Smooth muscle cell (in vitro differentiated cells): ENCODE measurements around the gene MAN2A1. TPM values are rescaled to one million over a fixed set of nuclear protein-coding genes. Genes with fewer than 3 reads are reported as not detected.

Experiments
- DNase-seq: peaks from one replicate; lab custom pipeline; 2025; ENCODE audit not compliant: unreplicated experiment; lab: John Stamatoyannopoulos, UW
- H2AFZ ChIP-seq: fragments of 200-600 bp; sonication (generic); 2 replicates; pipeline ENCODE4 v1.6.0; 2016; ENCODE audit warnings: antibody characterized with exemption, low read depth, mild to moderate bottlenecking
- H3F3A ChIP-seq: fragments of 200-600 bp; sonication (generic); 2 replicates; pipeline ENCODE4 v1.6.0; 2017; ENCODE audit warnings: antibody characterized with exemption, low read depth
- H3K27ac ChIP-seq: fragments of 200-600 bp; sonication (generic); 2 replicates; pipeline ENCODE4 v1.5.1; 2016; ENCODE audit warnings: low read depth, mild to moderate bottlenecking
- H3K27me3 ChIP-seq: fragments of 200-600 bp; sonication (generic); 2 replicates; pipeline ENCODE4 v1.6.1; 2016; ENCODE audit warnings: low read depth, mild to moderate bottlenecking
- H3K36me3 ChIP-seq: fragments of 200-600 bp; sonication (generic); 2 replicates; pipeline ENCODE4 v1.5.1; 2016; ENCODE audit warnings: low read depth
- H3K4me1 ChIP-seq: fragments of 200-600 bp; sonication (generic); 2 replicates; pipeline ENCODE4 v1.5.1; 2016; ENCODE audit warnings: low read depth
- H3K4me2 ChIP-seq: fragments of 200-600 bp; sonication (generic); 2 replicates; pipeline ENCODE4 v1.6.0; 2016; ENCODE audit warnings: mild to moderate bottlenecking
- H3K4me3 ChIP-seq: fragments of 200-600 bp; sonication (generic); 2 replicates; pipeline ENCODE4 v1.5.1; 2016; ENCODE audit warnings: mild to moderate bottlenecking
- H3K79me2 ChIP-seq: fragments of 200-600 bp; sonication (generic); 2 replicates; pipeline ENCODE4 v1.6.0; 2016; ENCODE audit warnings: low read depth, mild to moderate bottlenecking
- H3K9ac ChIP-seq: fragments of 200-600 bp; sonication (generic); 2 replicates; pipeline ENCODE4 v1.6.0; 2016; ENCODE audit warnings: low read depth
- H3K9me3 ChIP-seq: fragments of 200-600 bp; sonication (generic); replicated peaks from 2 replicates; pipeline ENCODE4 v1.5.1; 2016; ENCODE audit warnings: low read depth
- H4K20me1 ChIP-seq: fragments of 200-600 bp; sonication (generic); 2 replicates; pipeline ENCODE4 v1.6.0; 2016; ENCODE audit warnings: low read depth
- WGBS: methylation state at CpG from one replicate; pipeline ENCODE4 v1.1.7; 2016; ENCODE audit warnings: low lambda C conversion rate; 5-methylcytosine and 5-hydroxymethylcytosine counted together
- polyA plus RNA-seq: library from polyadenylated mRNA; unstranded; fragments of >200 nt; fragmentation: Nextera tagmentation; extraction: Ambion mirVana; gene quantifications from 2 replicates; pipeline ENCODE4 v1.2.1, GENCODE V29; 2016
- total RNA-seq: library from RNA; depleted of rRNA; stranded (reverse); fragments of >200 nt; gene quantifications from 2 replicates; pipeline ENCODE4 v1.2.3, GENCODE V29; 2014
- TF ChIP-seq, protein P1 (sequence below): fragments of 200-600 bp; sonication (generic); IDR thresholded peaks from 2 replicates; pipeline ENCODE4 v1.5.1; 2017; ENCODE audit warnings: borderline replicate concordance, mild to moderate bottlenecking, antibody characterized with exemption; ENCODE audit not compliant: insufficient read depth, poor library complexity, severe bottlenecking

The MAN2A1 gene
- total and polyA plus RNA-seq, 2 experiments from 2014 or later: 20.3 to 112 TPM

GRCh38 chr5:109762821-109763220 is 73.1 kb downstream of the MAN2A1 start:
- no peak overlapping the region for H3K9ac ChIP-seq
- no peaks in the 10 kb centered on the region for H3K27me3 ChIP-seq
- peaks cover 3% of the 10 kb centered on the region for H4K20me1 ChIP-seq
- H3K27ac ChIP-seq: no peak overlapping the region
- no peaks in the 10 kb centered on the region for H3K4me1 ChIP-seq
- peaks cover 23% of the 10 kb centered on the region for H3K79me2 ChIP-seq
- no peak overlapping the region for H3K4me3 ChIP-seq
- no peak overlapping the region for H2AFZ ChIP-seq
- DNase-seq: no peak
- peaks cover 3% of the 10 kb centered on the region for H3F3A ChIP-seq
- peaks cover 7% of the 10 kb centered on the region for H3K36me3 ChIP-seq
- TF ChIP-seq, protein P1, sequence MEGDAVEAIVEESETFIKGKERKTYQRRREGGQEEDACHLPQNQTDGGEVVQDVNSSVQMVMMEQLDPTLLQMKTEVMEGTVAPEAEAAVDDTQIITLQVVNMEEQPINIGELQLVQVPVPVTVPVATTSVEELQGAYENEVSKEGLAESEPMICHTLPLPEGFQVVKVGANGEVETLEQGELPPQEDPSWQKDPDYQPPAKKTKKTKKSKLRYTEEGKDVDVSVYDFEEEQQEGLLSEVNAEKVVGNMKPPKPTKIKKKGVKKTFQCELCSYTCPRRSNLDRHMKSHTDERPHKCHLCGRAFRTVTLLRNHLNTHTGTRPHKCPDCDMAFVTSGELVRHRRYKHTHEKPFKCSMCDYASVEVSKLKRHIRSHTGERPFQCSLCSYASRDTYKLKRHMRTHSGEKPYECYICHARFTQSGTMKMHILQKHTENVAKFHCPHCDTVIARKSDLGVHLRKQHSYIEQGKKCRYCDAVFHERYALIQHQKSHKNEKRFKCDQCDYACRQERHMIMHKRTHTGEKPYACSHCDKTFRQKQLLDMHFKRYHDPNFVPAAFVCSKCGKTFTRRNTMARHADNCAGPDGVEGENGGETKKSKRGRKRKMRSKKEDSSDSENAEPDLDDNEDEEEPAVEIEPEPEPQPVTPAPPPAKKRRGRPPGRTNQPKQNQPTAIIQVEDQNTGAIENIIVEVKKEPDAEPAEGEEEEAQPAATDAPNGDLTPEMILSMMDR: no peak
- 93% methylated on average over 1 of the region's 1 CpG for WGBS
- no peak overlapping the region for H3K4me2 ChIP-seq
- H3K9me3 ChIP-seq: no peaks in the 10 kb centered on the region

GRCh38 chr5:109767184-109767995 is 77.7 kb downstream of the MAN2A1 start:
- no peaks in the 10 kb centered on the region for H4K20me1 ChIP-seq
- H3K27me3 ChIP-seq: no peaks in the 10 kb centered on the region
- H3K79me2 ChIP-seq: peaks cover 7% of the 10 kb centered on the region
- TF ChIP-seq, protein P1: no peak
- 92% methylated on average over 4 of the region's 4 CpGs for WGBS
- H3F3A ChIP-seq: no peaks in the 10 kb centered on the region
- H2AFZ ChIP-seq: no peak overlapping the region
- H3K4me1 ChIP-seq: no peaks in the 10 kb centered on the region
- H3K4me3 ChIP-seq: no peak overlapping the region
- no peak overlapping the region for H3K4me2 ChIP-seq
- no peak overlapping the region for H3K27ac ChIP-seq
- H3K9me3 ChIP-seq: no peaks in the 10 kb centered on the region
- H3K36me3 ChIP-seq: peaks cover 20% of the 10 kb centered on the region
- no peak for DNase-seq
- no peak overlapping the region for H3K9ac ChIP-seq

GRCh38 chr5:109767997-109768396 is 78.3 kb downstream of the MAN2A1 start:
- no peak overlapping the region for H2AFZ ChIP-seq
- no peak for DNase-seq
- peaks cover 16% of the 10 kb centered on the region for H3K36me3 ChIP-seq
- no peaks in the 10 kb centered on the region for H3K4me1 ChIP-seq
- no peak overlapping the region for H3K27ac ChIP-seq
- WGBS: 97% methylated on average over 4 of the region's 4 CpGs
- H3K9ac ChIP-seq: no peak overlapping the region
- H4K20me1 ChIP-seq: no peaks in the 10 kb centered on the region
- H3K79me2 ChIP-seq: peaks cover 7% of the 10 kb centered on the region
- TF ChIP-seq, protein P1: no peak
- no peaks in the 10 kb centered on the region for H3F3A ChIP-seq
- no peaks in the 10 kb centered on the region for H3K27me3 ChIP-seq
- no peak overlapping the region for H3K4me2 ChIP-seq
- H3K4me3 ChIP-seq: no peak overlapping the region
- no peaks in the 10 kb centered on the region for H3K9me3 ChIP-seq
